Activated T-cell treated with anti-CD3 and anti-CD28 coated beads, Interleukin-2, amount 50 U/mL, for 24 hours (primary cell): ENCODE measurements around the gene ASCL5.

Experiments used
- DNase-seq: peaks from one replicate; pipeline ENCODE4 v3.0.0-alpha.2; 2020
- H3K27ac Mint-ChIP-seq: 2 replicates; pipeline ENCODE4 v1.8.0; 2020; ENCODE audit warnings: mild to moderate bottlenecking, mixed read lengths
- H3K27me3 Mint-ChIP-seq: 2 replicates; pipeline ENCODE4 v1.8.0; 2020; ENCODE audit warnings: mixed read lengths
- H3K36me3 Mint-ChIP-seq: 2 replicates; pipeline ENCODE4 v1.8.0; 2020; ENCODE audit warnings: low read depth, mixed read lengths
- H3K4me1 Mint-ChIP-seq: 2 replicates; pipeline ENCODE4 v1.8.0; 2020; ENCODE audit warnings: low read depth, mixed read lengths
- H3K4me3 Mint-ChIP-seq: 2 replicates; pipeline ENCODE4 v1.8.0; 2020; ENCODE audit warnings: mild to moderate bottlenecking, moderate library complexity, mixed read lengths
- H3K9me3 Mint-ChIP-seq: 2 replicates; pipeline ENCODE4 v1.8.0; 2020; ENCODE audit warnings: mixed read lengths

Gene ASCL5

GRCh38 chr1:201080135-201080534 lies 46.8 kb downstream of the ASCL5 start:
- Mint-ChIP-seq H3K4me3 (no peak overlapping the region), H3K36me3 (no peaks in the 10 kb centered on the region), H3K27ac (no peak overlapping the region), H3K27me3 (no peaks in the 10 kb centered on the region), H3K4me1 (no peaks in the 10 kb centered on the region), H3K9me3 (no peaks in the 10 kb centered on the region)
- no peak for DNase-seq

- Mint-ChIP-seq H3K27me3 (no peaks in the 10 kb centered on the region), H3K27ac (no peak overlapping the region)
Observed at GRCh38 chr1:201077736-201078135, 49.2 kb downstream of the ASCL5 start.

DNA sequence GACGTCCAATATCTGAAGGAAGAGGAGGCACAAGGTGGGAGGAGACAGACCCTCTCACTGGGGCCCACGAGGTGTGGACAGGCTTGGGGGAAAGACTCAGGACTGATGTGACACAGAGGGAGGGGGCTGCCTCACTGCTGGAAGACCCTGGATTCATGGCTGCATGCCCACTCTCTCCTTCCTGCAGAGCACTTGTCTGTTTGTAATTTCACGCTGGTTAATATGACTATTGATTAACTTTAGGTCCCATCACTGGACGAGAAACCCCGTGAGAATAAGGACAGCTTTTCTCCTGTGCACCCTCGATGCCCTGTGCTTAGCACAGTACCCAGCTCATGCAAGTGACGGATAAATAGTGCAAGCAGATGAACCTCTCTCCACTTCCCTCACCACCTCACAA lies 49.9 kb downstream of the ASCL5 start:
- no peak for DNase-seq
- Mint-ChIP-seq H3K4me3 (no peak overlapping the region), H3K4me1 (no peaks in the 10 kb centered on the region), H3K36me3 (no peaks in the 10 kb centered on the region), H3K27me3 (no peaks in the 10 kb centered on the region), H3K9me3 (no peaks in the 10 kb centered on the region), H3K27ac (no peak overlapping the region)

More at GRCh38 chr1:201077736-201078135, 49.2 kb downstream of the ASCL5 start:
- Mint-ChIP-seq H3K4me3 (no peak overlapping the region), H3K36me3 (no peaks in the 10 kb centered on the region), H3K4me1 (no peaks in the 10 kb centered on the region), H3K9me3 (no peaks in the 10 kb centered on the region)
- DNase-seq: no peak

DNA sequence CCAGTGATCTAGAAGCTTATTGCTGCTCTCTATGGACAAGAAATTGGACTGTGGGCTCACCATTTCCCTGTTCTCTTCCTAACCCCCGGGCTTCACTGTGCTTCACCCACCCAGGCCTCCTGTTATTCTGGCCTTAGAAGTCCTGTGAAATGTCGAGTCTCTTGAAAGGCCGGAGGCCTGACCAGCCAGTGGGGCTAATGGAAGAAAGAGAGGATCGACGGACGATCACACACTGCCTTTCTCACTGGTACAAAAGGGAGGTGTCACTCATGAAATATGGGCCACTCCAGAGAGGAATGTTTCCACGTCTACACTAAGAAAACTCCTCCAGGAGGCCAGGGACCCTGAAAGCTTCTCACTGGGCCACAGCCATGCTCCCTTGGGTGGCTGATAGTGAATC lies 50.9 kb downstream of the ASCL5 start:
- Mint-ChIP-seq H3K36me3 (no peaks in the 10 kb centered on the region), H3K4me3 (no peak overlapping the region), H3K27ac (no peak overlapping the region), H3K4me1 (no peaks in the 10 kb centered on the region), H3K27me3 (no peaks in the 10 kb centered on the region), H3K9me3 (no peaks in the 10 kb centered on the region)
- no peak for DNase-seq

DNA sequence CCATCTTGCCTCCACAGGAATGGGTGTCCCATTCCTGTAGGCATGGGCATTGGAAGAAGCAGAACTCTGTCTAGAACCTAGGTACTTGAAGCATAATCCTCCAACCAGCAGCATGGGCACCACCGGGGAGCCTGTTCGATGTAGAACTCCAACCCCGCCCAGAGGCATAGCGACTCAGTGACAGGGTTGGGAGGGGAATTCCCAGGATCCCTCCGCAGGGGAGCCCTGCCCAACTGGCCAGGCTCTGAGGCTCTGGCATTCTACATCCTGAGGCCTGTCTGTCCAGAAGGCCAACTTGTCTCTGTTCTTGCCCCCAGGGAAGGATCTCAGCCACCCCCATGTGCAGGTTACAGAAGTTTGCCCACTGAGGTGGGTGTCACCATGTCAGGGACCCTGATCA lies 53.0 kb downstream of the ASCL5 start:
- no peak overlapping the region for H3K4me3 Mint-ChIP-seq
- no peaks in the 10 kb centered on the region for H3K4me1 Mint-ChIP-seq
- DNase-seq: no peak
- no peaks in the 10 kb centered on the region for H3K36me3 Mint-ChIP-seq
- no peaks in the 10 kb centered on the region for H3K9me3 Mint-ChIP-seq
- H3K27me3 Mint-ChIP-seq: peaks cover 4% of the 10 kb centered on the region
- H3K27ac Mint-ChIP-seq: no peak overlapping the region

- H3K36me3 Mint-ChIP-seq: no peaks in the 10 kb centered on the region
- no peak for DNase-seq
- H3K27ac Mint-ChIP-seq: no peak overlapping the region
- peaks cover 5% of the 10 kb centered on the region for H3K27me3 Mint-ChIP-seq
- no peak overlapping the region for H3K4me3 Mint-ChIP-seq
- H3K4me1 Mint-ChIP-seq: no peaks in the 10 kb centered on the region
- H3K9me3 Mint-ChIP-seq: no peaks in the 10 kb centered on the region
Observed at GRCh38 chr1:201072922-201073321, 54.1 kb downstream of the ASCL5 start.

GRCh38 chr1:201072149-201072548 lies 54.8 kb downstream of the ASCL5 start:
- Mint-ChIP-seq H3K9me3 (no peaks in the 10 kb centered on the region), H3K27me3 (peaks cover 5% of the 10 kb centered on the region), H3K36me3 (no peaks in the 10 kb centered on the region), H3K4me1 (no peaks in the 10 kb centered on the region), H3K4me3 (no peak overlapping the region), H3K27ac (no peak overlapping the region)
- DNase-seq: no peak

DNA sequence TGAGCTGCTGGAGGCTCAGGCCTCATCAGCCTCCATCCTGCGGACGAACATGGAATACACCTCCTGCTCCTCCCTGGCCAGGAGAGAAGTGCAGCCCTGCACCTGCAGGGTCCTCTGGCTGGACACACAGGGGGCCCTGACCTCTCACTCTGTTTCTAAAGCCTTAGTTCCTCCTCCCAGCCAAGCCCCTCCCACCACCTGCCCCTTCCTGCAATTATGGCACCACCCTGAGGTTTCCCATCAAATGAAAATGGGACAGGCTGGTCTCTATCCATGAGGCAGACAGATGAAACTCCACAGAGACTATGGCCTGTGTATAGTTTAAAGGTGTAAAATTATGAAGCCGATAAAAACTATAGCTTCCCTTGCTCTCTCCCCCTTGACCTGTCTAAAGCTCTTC lies 57.3 kb downstream of the ASCL5 start:
- H3K27ac Mint-ChIP-seq: no peak overlapping the region
- H3K27me3 Mint-ChIP-seq: peaks cover 10% of the 10 kb centered on the region
- no peaks in the 10 kb centered on the region for H3K4me1 Mint-ChIP-seq
- no peak overlapping the region for H3K4me3 Mint-ChIP-seq
- H3K9me3 Mint-ChIP-seq: no peaks in the 10 kb centered on the region
- H3K36me3 Mint-ChIP-seq: no peaks in the 10 kb centered on the region
- DNase-seq: no peak

DNA sequence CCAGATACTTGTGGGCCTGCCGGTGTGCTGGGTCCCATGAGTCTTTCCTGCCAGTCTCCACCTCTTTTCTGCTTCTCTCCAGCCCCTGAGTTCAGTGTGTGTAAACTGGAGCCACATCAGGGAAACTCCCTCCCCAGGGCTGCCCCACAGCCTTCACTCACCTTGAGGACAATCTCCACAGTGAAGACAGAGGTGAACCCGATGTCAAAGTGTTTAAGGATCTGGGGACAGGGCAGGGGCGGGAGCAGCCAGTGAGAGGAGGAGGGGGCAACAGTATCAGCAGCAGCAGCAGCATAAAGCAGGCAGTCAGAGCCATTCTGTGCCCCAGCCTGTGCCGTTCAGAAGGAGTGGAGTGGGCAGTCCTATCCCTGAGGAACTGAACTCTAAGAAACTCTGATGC lies 58.0 kb downstream of the ASCL5 start:
- Mint-ChIP-seq H3K27me3 (peaks cover 10% of the 10 kb centered on the region), H3K27ac (no peak overlapping the region), H3K36me3 (no peaks in the 10 kb centered on the region), H3K4me1 (no peaks in the 10 kb centered on the region), H3K9me3 (no peaks in the 10 kb centered on the region), H3K4me3 (no peak overlapping the region)
- no peak for DNase-seq

DNA sequence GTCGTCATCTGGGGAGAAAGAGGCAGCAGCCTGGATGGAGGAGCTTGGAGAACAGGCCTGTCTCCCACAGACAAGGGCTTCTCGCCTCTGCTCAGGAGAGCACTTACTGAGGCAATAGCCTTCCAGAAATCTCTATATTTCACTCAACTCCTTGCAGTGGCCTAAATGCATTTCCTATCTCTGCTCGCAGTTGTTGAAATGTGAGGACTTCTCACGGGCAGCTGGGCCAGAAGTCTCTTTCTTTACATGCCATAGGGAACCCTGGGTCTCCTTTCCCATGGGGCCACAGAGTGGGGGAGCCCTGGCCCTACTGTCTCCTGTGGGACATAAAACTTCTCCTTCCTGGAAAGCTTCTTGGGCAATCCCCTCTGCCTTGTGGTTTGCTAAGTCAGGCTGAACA lies 60.0 kb downstream of the ASCL5 start:
- Mint-ChIP-seq H3K27me3 (peaks cover 10% of the 10 kb centered on the region), H3K36me3 (no peaks in the 10 kb centered on the region), H3K4me1 (no peaks in the 10 kb centered on the region), H3K4me3 (no peak overlapping the region), H3K9me3 (no peaks in the 10 kb centered on the region), H3K27ac (no peak overlapping the region)
- no peak for DNase-seq

DNA sequence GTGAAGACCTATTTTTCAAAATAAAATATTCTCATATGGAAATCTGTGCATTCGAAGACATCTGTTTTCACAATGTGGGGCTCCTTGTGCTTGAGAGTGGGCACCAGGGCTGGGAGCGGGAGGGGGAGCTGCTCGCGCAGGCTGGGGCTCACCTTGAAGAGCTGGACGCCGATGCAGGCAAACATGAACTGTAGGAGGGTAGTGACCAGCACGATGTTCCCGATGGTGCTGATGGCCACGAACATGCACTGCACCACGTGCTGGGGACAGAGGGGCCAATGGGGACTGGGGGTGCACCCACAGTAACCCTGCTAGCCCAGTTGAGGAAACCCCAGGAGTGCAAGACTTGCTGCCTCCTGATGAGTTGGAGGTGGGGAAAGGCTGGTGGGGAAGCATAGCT lies 61.3 kb downstream of the ASCL5 start:
- no peaks in the 10 kb centered on the region for H3K4me1 Mint-ChIP-seq
- H3K36me3 Mint-ChIP-seq: no peaks in the 10 kb centered on the region
- no peak overlapping the region for H3K27ac Mint-ChIP-seq
- H3K9me3 Mint-ChIP-seq: no peaks in the 10 kb centered on the region
- no peak overlapping the region for H3K4me3 Mint-ChIP-seq
- peaks cover 10% of the 10 kb centered on the region for H3K27me3 Mint-ChIP-seq
- DNase-seq: no peak

DNA sequence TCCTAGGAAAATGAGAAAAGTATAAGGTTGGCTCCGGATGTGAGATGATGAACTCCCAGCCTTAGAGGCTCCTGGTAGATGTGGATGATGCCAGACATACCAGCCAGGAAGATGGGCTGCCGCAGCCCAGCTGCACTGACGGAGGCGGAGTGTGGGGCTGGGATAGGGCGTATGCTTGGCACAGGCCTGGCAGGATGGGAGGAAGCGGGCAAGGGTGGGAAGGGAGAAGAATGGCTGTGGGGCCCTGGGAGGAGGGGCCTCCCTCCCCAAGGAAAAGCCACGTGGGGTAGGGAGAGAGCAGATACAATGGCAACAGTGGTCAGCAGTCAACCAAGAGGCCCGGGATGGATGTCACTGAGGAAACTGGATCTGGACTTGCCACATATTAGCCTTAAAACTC lies 62.2 kb downstream of the ASCL5 start:
- Mint-ChIP-seq H3K36me3 (no peaks in the 10 kb centered on the region), H3K4me1 (no peaks in the 10 kb centered on the region), H3K27ac (no peak overlapping the region), H3K9me3 (no peaks in the 10 kb centered on the region), H3K27me3 (peaks cover 10% of the 10 kb centered on the region), H3K4me3 (no peak overlapping the region)
- DNase-seq: no peak
